ENCODE data around the gene TUBGCP2. TPM values are rescaled to one million over a fixed set of nuclear protein-coding genes. Genes with fewer than 3 reads are reported as not detected.

The TUBGCP2 gene
- total RNA-seq, 1 experiment from 2014 or later: 52.4 TPM

DNA sequence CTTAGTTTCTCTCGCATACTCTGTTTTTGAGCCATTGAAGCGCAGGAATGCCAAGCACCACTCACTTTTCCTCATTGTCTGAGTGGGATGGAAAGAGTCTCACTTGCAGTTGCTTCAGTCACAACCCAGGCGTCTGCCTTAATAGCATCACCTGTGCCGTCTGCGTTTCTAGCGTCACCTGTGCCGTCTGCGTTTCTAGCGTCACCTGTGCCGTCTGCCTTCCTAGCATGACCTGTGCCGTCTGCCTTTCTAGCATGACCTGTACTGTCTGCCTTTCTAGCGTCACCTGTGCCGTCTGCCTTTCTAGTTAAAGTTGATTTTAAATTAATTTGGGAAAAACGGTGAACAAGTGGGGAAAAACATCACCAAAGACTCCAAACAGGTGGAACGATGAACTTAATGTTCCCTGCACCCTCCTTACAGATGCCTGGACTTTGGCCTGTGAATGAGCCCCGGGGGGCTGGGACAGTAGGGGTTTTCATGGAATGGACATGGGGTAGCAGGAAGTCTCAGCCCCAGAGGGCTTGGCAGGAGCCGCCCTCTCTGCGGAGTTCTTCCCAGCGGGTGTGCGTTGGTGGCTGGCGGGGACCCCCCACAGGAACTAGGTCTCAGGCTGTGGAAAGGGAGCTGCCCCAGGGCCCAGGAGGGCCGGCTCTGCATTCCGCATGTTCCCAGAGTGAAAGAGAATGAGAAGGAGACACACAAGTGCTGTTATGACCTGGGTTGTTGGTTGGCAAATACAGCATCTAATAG is 3.5 kb upstream of the TUBGCP2 start:
- Mint-ChIP-seq H3K27me3 (ENCODE audit: low read depth) (peaks cover 2% of the 10 kb centered on the region), H3K4me3 (no peak overlapping the region), H3K9me3 (no peaks in the 10 kb centered on the region; a peak in 2 of 5 replicates), H3K36me3 (ENCODE audit: insufficient read depth in 1 of 3, low read depth in 3 of 3) (peaks cover 4 to 34% (median 23%) of the 10 kb centered on the region in 3 experiments; a peak in 6 of 7 replicates), H3K4me1 (peaks cover 9 to 18% of the 10 kb centered on the region in 2 experiments), H3K27ac (no peak overlapping the region)
- no peaks in the 10 kb centered on the region for H3K4me1 ChIP-seq (ENCODE audit: insufficient read depth, low read length)
- H3K23me2 ChIP-seq (ENCODE audit: insufficient read length, low read depth, low read length, poor library complexity, severe bottlenecking): peaks cover 9% of the 10 kb centered on the region
- H3T11ph ChIP-seq (ENCODE audit: low read length): no peak overlapping the region
- H2AK5ac ChIP-seq (ENCODE audit: insufficient read length, low read length): no peak overlapping the region
- no peak overlapping the region for H2BK5ac ChIP-seq (ENCODE audit: insufficient read length, low read length)
- H2BK20ac ChIP-seq (ENCODE audit: low read depth, low read length, poor library complexity, severe bottlenecking): no peak overlapping the region
- no peak overlapping the region for H3K56ac ChIP-seq (ENCODE audit: insufficient read length, low read depth, low read length)
- H3K18ac ChIP-seq (ENCODE audit: insufficient read length, low read depth, low read length): no peak overlapping the region
- H4K5ac ChIP-seq (ENCODE audit: insufficient read length, low read depth, low read length): no peak overlapping the region
- no CpG with 5 or more reads among the region's 23 CpGs for WGBS (ENCODE audit: extremely low coverage, insufficient read length, low lambda C conversion rate)
- H3K9ac ChIP-seq (ENCODE audit: extremely low read depth, insufficient read length, low read length): no peak overlapping the region
- no peak for DNase-seq
- H3K27ac ChIP-seq (ENCODE audit: insufficient read length, low read depth, low read length): no peak overlapping the region
- H3K9me3 ChIP-seq (ENCODE audit: control insufficient read depth, low read depth, low read length): no peaks in the 10 kb centered on the region
- peaks cover 3% of the 10 kb centered on the region for H3K79me1 ChIP-seq (ENCODE audit: insufficient read depth, low read depth, low read length, poor library complexity, severe bottlenecking)
- H3K4ac ChIP-seq (ENCODE audit: low read depth, low read length): no peak overlapping the region
- no peak overlapping the region for H3K4me2 ChIP-seq (ENCODE audit: insufficient read depth, insufficient read length, low read length)
- no peak overlapping the region for H2AFZ ChIP-seq (ENCODE audit: low read length)
- no peak overlapping the region for H3K14ac ChIP-seq (ENCODE audit: insufficient read depth, low read length)
- no peaks in the 10 kb centered on the region for H3K27me3 ChIP-seq (ENCODE audit: insufficient read depth, low read length)
- no peak overlapping the region for H3K23ac ChIP-seq (ENCODE audit: insufficient read length, low read depth, low read length)
- no peaks in the 10 kb centered on the region for H4K20me1 ChIP-seq (ENCODE audit: control insufficient read depth, insufficient read depth, insufficient read length)
- H2BK15ac ChIP-seq (ENCODE audit: low read depth, low read length): no peak overlapping the region
- H3K79me2 ChIP-seq (ENCODE audit: insufficient read depth, low read length): peaks cover 2% of the 10 kb centered on the region; the same call in 1 of the 2 replicates
- TF ChIP-seq, protein P1, sequence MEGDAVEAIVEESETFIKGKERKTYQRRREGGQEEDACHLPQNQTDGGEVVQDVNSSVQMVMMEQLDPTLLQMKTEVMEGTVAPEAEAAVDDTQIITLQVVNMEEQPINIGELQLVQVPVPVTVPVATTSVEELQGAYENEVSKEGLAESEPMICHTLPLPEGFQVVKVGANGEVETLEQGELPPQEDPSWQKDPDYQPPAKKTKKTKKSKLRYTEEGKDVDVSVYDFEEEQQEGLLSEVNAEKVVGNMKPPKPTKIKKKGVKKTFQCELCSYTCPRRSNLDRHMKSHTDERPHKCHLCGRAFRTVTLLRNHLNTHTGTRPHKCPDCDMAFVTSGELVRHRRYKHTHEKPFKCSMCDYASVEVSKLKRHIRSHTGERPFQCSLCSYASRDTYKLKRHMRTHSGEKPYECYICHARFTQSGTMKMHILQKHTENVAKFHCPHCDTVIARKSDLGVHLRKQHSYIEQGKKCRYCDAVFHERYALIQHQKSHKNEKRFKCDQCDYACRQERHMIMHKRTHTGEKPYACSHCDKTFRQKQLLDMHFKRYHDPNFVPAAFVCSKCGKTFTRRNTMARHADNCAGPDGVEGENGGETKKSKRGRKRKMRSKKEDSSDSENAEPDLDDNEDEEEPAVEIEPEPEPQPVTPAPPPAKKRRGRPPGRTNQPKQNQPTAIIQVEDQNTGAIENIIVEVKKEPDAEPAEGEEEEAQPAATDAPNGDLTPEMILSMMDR (conservative IDR thresholded peaks at IDR 0.05): no peak
- H2BK12ac ChIP-seq (ENCODE audit: insufficient read length, low read depth, low read length): no peak overlapping the region
- no peak overlapping the region for H4K91ac ChIP-seq (ENCODE audit: insufficient read length, low read depth, low read length)
- H2BK120ac ChIP-seq (ENCODE audit: low read depth, low read length, poor library complexity, severe bottlenecking): no peak overlapping the region
- H4K8ac ChIP-seq (replicated peaks; ENCODE audit: insufficient read length, low read depth, low read length): no peak overlapping the region

Data from H9 (cell line).